Globus pallidus (tissue), 1 donor: ENCODE measurements around the gene APOH.

Experiments used
- DNase-seq: peaks from one replicate; pipeline ENCODE4 v3.0.0-alpha.2; 2015; ENCODE audit warnings: low spot score

Gene APOH

GRCh38 chr17:66191593-66192377 lies 37.4 kb downstream of the APOH start, which contains the start of gene CEP112:
TSS of gene CEP112 (minus strand) at chr17:66192133.
- peak; percentile 19 for DNase-seq

- no peak for DNase-seq
Observed at GRCh38 chr17:66190738-66191592, 38.2 kb downstream of the APOH start.

- no peak for DNase-seq
Observed at GRCh38 chr17:66187718-66188117, 41.5 kb downstream of the APOH start.

- DNase-seq: no peak
Observed at GRCh38 chr17:66185862-66186261, 43.4 kb downstream of the APOH start.

GRCh38 chr17:66184392-66184791 lies 44.8 kb downstream of the APOH start:
- DNase-seq: no peak

GRCh38 chr17:66183529-66183928 lies 45.7 kb downstream of the APOH start:
- DNase-seq: no peak

- DNase-seq: no peak
Observed at GRCh38 chr17:66178642-66179041, 50.6 kb downstream of the APOH start.

GRCh38 chr17:66177048-66177447 lies 52.2 kb downstream of the APOH start:
- DNase-seq: no peak

- no peak for DNase-seq
Observed at GRCh38 chr17:66175892-66176291, 53.3 kb downstream of the APOH start.

- DNase-seq: no peak
Observed at GRCh38 chr17:66172691-66173223, 56.5 kb downstream of the APOH start.

- DNase-seq: no peak
Observed at GRCh38 chr17:66172144-66172543, 57.1 kb downstream of the APOH start.

GRCh38 chr17:66171692-66172091 lies 57.5 kb downstream of the APOH start:
- DNase-seq: no peak

- DNase-seq: no peak
Observed at GRCh38 chr17:66171172-66171571, 58.0 kb downstream of the APOH start.

GRCh38 chr17:66169839-66170238 lies 59.4 kb downstream of the APOH start:
- no peak for DNase-seq

- DNase-seq: no peak
Observed at GRCh38 chr17:66167189-66167815, 61.9 kb downstream of the APOH start.

GRCh38 chr17:66165537-66166123 lies 63.6 kb downstream of the APOH start:
- DNase-seq: peak; percentile 52
